GM21619 (cell line): ENCODE data around the gene OLIG1.

ENCODE experiments used
- ATAC-seq: cut with Tn5 transposase; IDR thresholded peaks from one replicate; pipeline ENCODE4 v1.9.1; 2021; ENCODE audit not compliant: unreplicated experiment

OLIG1 gene

GRCh38 chr21:33069994-33070743 is at the start of gene OLIG1:
OLIG1 (plus strand) TSS chr21:33070141; CDS start chr21:33070247, 106 bp downstream.
- no peak for ATAC-seq

GRCh38 chr21:33020558-33021100 is 49.3 kb upstream of the OLIG1 start:
- ATAC-seq: no peak

- no peak for ATAC-seq
Observed at GRCh38 chr21:33021150-33021549, 48.8 kb upstream of the OLIG1 start.

- ATAC-seq: no peak
Observed at GRCh38 chr21:33021667-33022066, 48.3 kb upstream of the OLIG1 start.

GRCh38 chr21:33022489-33022827 is 47.5 kb upstream of the OLIG1 start:
- ATAC-seq: no peak

DNA sequence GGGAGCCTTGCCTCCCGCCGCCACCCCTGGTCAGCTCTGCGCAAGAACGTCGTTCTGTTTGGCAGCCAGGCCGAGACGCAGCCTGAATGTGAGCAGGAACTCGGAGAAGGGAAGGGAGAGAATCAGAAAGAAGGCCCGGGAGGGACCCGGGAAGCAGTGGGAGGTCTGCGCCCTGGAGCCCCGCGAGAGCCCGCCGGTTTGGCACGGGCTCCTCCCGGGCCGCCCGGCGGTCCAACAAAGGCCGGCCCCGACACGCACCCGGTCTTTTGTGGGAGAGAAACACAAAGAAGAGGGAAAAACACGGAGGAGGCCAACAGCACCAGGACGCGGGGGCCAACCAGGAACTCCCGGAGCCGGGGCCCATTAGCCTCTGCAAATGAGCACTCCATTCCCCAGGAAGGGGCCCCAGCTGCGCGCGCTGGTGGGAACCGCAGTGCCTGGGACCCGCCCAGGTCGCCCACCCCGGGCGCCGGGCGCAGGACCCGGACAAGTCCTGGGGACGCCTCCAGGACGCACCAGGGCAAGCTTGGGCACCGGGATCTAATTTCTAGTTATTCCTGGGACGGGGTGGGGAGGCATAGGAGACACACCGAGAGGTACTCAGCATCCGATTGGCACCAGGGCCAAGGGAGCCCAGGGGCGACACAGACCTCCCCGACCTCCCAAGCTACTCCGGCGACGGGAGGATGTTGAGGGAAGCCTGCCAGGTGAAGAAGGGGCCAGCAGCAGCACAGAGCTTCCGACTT is 46.9 kb upstream of the OLIG1 start:
- no peak for ATAC-seq

- ATAC-seq: no peak
Observed at GRCh38 chr21:33023574-33024200, 46.3 kb upstream of the OLIG1 start.

DNA sequence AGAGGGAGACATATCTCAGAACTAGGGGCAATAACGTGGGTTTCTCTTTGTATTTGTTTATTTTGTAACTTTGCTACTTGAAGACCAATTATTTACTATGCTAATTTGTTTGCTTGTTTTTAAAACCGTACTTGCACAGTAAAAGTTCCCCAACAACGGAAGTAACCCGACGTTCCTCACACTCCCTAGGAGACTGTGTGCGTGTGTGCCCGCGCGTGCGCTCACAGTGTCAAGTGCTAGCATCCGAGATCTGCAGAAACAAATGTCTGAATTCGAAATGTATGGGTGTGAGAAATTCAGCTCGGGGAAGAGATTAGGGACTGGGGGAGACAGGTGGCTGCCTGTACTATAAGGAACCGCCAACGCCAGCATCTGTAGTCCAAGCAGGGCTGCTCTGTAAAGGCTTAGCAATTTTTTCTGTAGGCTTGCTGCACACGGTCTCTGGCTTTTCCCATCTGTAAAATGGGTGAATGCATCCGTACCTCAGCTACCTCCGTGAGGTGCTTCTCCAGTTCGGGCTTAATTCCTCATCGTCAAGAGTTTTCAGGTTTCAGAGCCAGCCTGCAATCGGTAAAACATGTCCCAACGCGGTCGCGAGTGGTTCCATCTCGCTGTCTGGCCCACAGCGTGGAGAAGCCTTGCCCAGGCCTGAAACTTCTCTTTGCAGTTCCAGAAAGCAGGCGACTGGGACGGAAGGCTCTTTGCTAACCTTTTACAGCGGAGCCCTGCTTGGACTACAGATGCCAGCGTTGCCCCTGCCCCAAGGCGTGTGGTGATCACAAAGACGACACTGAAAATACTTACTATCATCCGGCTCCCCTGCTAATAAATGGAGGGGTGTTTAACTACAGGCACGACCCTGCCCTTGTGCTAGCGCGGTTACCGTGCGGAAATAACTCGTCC is 45.5 kb upstream of the OLIG1 start:
- ATAC-seq: no peak

DNA sequence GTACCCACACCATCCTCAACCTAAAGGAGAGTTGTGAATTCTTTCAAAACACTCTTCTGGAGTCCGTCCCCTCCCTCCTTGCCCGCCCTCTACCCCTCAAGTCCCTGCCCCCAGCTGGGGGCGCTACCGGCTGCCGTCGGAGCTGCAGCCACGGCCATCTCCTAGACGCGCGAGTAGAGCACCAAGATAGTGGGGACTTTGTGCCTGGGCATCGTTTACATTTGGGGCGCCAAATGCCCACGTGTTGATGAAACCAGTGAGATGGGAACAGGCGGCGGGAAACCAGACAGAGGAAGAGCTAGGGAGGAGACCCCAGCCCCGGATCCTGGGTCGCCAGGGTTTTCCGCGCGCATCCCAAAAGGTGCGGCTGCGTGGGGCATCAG is 44.8 kb upstream of the OLIG1 start:
- ATAC-seq: no peak

DNA sequence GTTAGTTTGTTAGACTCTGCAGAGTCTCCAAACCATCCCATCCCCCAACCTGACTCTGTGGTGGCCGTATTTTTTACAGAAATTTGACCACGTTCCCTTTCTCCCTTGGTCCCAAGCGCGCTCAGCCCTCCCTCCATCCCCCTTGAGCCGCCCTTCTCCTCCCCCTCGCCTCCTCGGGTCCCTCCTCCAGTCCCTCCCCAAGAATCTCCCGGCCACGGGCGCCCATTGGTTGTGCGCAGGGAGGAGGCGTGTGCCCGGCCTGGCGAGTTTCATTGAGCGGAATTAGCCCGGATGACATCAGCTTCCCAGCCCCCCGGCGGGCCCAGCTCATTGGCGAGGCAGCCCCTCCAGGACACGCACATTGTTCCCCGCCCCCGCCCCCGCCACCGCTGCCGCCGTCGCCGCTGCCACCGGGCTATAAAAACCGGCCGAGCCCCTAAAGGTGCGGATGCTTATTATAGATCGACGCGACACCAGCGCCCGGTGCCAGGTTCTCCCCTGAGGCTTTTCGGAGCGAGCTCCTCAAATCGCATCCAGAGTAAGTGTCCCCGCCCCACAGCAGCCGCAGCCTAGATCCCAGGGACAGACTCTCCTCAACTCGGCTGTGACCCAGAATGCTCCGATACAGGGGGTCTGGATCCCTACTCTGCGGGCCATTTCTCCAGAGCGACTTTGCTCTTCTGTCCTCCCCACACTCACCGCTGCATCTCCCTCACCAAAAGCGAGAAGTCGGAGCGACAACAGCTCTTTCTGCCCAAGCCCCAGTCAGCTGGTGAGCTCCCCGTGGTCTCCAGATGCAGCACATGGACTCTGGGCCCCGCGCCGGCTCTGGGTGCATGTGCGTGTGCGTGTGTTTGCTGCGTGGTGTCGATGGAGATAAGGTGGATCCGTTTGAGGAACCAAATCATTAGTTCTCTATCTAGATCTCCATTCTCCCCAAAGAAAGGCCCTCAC is 44.2 kb upstream of the OLIG1 start, which contains the start of gene OLIG2:
TSS of gene OLIG2 (plus strand) at position 447 of the 954 bp plus-strand sequence. CDS start 928 bp downstream, outside the sequence.
- no peak for ATAC-seq

GRCh38 chr21:33026443-33026858 is 43.5 kb upstream of the OLIG1 start:
- no peak for ATAC-seq

DNA sequence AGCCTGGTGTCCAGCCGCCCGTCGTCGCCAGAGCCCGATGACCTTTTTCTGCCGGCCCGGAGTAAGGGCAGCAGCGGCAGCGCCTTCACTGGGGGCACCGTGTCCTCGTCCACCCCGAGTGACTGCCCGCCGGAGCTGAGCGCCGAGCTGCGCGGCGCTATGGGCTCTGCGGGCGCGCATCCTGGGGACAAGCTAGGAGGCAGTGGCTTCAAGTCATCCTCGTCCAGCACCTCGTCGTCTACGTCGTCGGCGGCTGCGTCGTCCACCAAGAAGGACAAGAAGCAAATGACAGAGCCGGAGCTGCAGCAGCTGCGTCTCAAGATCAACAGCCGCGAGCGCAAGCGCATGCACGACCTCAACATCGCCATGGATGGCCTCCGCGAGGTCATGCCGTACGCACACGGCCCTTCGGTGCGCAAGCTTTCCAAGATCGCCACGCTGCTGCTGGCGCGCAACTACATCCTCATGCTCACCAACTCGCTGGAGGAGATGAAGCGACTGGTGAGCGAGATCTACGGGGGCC is 43.0 kb upstream of the OLIG1 start:
- ATAC-seq: no peak

DNA sequence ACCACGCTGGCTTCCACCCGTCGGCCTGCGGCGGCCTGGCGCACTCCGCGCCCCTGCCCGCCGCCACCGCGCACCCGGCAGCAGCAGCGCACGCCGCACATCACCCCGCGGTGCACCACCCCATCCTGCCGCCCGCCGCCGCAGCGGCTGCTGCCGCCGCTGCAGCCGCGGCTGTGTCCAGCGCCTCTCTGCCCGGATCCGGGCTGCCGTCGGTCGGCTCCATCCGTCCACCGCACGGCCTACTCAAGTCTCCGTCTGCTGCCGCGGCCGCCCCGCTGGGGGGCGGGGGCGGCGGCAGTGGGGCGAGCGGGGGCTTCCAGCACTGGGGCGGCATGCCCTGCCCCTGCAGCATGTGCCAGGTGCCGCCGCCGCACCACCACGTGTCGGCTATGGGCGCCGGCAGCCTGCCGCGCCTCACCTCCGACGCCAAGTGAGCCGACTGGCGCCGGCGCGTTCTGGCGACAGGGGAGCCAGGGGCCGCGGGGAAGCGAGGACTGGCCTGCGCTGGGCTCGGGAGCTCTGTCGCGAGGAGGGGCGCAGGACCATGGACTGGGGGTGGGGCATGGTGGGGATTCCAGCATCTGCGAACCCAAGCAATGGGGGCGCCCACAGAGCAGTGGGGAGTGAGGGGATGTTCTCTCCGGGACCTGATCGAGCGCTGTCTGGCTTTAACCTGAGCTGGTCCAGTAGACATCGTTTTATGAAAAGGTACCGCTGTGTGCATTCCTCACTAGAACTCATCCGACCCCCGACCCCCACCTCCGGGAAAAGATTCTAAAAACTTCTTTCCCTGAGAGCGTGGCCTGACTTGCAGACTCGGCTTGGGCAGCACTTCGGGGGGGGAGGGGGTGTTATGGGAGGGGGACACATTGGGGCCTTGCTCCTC is 42.3 kb upstream of the OLIG1 start:
- no peak for ATAC-seq

GRCh38 chr21:33028287-33028670 is 41.7 kb upstream of the OLIG1 start:
- no peak for ATAC-seq

- no peak for ATAC-seq
Observed at GRCh38 chr21:33028773-33029384, 41.1 kb upstream of the OLIG1 start.

DNA sequence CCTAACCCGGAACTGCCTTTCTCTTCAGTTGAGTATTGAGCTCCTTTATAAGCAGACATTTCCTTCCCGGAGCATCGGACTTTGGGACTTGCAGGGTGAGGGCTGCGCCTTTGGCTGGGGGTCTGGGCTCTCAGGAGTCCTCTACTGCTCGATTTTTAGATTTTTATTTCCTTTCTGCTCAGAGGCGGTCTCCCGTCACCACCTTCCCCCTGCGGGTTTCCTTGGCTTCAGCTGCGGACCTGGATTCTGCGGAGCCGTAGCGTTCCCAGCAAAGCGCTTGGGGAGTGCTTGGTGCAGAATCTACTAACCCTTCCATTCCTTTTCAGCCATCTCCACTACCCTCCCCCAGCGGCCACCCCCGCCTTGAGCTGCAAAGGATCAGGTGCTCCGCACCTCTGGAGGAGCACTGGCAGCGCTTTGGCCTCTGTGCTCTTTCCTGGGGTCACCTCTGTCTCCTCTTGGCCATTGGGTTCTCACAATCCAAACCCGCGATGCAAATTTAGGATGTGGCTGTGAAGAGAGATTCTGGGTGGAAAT is 40.5 kb upstream of the OLIG1 start:
- ATAC-seq: no peak

DNA sequence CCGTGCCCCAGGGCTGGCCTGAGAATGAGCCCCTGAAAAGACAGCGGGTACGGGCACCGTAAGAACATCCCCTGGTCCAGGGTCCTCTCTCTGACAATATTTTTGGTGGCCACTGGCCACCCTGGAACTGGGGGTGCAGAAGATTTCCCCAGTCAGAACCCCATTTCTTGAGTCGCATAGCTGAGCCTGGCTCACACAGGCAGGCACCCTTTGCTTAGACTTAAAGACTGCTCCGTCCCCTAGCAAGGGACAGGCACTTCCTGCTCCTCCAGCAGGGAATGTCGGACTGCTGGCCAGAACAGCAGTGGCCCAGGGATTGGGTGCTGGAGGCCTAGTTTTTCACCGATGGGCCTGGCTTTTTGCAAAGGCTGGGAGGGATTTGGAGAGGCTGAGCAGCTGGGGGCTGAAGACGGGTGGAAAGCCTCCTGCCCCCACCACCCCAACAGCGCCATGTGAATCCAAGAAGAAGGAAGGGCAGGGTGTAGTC is 39.9 kb upstream of the OLIG1 start:
- no peak for ATAC-seq
